SKM-1 (cell line): ENCODE results near the gene ABCC8.

Source experiments
- DNase-seq: peaks from one replicate; lab custom pipeline; 2025; ENCODE audit not compliant: unreplicated experiment; lab: John Stamatoyannopoulos, UW

ABCC8 gene

DNA sequence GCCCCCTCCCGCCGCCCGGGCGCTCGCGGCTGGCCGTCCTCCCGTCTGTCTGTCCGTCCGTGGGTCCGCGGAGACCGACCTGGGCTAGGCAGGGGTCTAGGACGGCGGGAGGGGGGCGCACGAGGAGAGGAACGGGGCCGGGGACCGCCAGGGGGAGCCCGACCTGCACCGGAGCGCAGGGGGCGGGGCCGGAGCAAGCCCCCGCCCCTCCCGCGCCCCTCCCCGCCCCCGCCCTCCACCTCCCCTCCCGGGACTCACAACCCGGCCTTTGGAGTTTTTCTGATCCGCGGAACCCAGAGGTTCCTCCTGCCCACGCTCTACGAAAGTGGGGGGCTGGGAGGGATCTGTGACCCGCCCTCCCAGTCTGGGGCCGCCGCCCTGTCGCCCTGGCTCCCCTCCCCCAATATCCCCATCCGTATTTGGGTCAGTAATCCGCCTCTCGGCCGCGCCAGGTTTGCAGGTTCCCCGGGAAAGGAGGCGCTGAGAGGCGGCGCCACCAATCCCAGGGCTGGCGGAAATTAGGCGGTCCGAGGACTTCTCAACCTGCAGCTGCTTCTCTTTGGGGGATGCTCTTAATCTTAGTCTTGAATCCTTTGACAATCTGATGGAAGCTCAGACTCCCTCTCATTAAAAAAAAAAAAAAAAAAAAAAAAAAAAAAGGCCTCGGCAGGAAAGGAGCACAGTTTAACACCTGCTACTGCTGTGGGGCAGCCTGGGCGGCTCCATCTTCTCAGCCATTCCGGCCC lies 87.3 kb downstream of the ABCC8 start:
- no peak for DNase-seq

DNA sequence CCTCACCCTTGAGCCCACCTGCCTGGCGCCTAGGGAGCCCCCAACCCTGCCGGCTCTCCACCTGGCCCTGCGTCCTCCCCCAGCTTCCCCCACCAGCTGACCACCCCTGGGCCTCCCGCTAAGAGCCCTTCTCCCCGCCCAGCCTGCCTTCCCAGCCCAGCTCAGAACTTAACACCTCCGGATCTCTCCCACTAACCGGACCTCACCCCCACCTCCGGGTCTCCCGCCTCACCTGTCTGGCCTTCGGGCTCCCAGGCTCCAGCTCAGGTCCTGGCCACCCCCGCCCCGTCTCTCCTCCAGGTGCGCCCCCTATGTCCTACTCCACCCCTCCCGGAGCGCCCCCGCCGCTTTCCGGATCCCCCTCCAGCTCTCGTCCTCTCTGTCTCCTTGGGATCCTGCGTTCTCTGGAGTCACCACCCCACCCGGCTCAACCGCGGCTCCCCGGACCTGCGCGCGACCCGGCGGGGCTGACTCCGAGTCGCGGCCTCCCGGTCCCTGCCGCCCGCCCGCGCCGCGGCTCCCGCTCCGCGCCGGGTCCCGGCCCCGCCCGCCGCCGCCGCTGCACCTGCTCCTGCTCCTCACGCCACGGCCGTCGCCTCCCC lies 87.9 kb downstream of the ABCC8 start, which contains the start of gene KCNJ11:
KCNJ11 (minus strand) TSS at position 51 of the 602 bp plus-strand sequence. CDS start 568 bp downstream, outside the sequence.
- DNase-seq: no peak

DNA sequence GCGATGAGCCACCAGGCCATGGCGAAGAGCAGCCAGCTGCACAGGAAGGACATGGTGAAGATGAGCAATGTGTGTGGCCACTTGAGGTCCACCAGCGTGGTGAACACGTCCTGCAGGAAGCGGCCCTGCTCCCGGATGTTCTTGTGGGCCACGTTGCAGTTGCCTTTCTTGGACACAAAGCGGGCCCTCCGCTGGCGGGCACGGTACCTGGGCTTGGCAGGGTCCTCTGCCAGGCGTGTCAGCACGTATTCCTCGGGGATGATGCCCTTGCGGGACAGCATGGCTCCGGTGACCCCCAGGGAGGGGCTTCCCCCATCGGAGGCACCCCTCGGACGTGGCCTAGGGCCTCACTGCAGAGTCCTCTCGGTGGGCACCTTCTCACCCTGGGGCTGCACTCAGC lies 88.8 kb downstream of the ABCC8 start:
- DNase-seq: no peak

GRCh38 chr11:17387254-17387653 lies 89.4 kb downstream of the ABCC8 start:
- no peak for DNase-seq

GRCh38 chr11:17386331-17387084 lies 90.1 kb downstream of the ABCC8 start:
- DNase-seq: peak; percentile 52

GRCh38 chr11:17385926-17386325 lies 90.7 kb downstream of the ABCC8 start:
- no peak for DNase-seq

- no peak for DNase-seq
Measured at GRCh38 chr11:17385492-17385891, 91.2 kb downstream of the ABCC8 start.

DNA sequence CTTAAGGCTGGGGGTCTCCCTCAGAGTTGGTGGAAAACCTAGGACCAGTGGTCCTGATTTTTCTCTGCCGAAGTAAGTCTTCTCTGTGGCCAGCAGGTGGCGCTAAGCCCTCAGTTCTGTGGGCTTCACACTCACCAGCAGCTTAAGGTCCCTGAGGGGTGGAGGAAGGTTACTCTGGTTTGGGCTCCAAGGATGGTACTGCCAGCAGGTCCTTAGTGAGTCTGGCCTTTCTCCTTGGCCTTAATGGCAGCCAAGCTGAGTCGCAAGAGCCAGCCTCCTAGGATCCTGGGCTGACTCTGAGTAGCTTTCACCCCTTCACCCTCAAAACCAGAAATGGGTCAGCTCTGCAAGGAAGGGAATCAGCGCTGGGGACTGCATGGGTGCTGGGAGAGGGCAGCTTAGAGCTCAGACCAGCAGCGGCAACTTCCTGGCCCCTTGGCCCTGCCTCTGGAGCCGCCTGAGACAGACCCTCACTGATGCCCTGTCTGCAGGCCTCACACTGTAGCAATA lies 92.6 kb downstream of the ABCC8 start:
- DNase-seq: peak; percentile 31

- peak; percentile 27 for DNase-seq
Measured at GRCh38 chr11:17383461-17383860, 93.2 kb downstream of the ABCC8 start.

GRCh38 chr11:17382046-17382728 lies 94.5 kb downstream of the ABCC8 start:
- no peak for DNase-seq

DNA sequence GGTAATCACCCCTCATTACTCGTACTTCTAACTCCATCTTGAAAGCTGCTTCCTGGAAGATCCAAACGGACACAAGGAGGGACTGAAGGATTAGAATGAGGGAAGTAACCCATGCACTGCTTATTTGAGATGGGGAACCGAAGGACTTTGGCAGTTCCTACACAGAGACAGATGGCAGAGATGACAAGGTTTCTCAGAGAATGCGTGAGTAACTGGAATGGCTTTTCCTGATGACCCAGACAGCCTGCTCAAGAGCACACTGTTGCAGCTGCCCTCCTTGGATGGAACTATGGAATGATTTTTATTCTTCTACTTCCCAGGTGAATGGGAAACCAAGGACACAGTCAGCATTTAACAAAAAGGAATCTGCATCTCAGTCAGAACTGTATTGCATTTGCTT lies 95.5 kb downstream of the ABCC8 start:
- DNase-seq: no peak

GRCh38 chr11:17379383-17380180 lies 97.1 kb downstream of the ABCC8 start:
- no peak for DNase-seq

DNA sequence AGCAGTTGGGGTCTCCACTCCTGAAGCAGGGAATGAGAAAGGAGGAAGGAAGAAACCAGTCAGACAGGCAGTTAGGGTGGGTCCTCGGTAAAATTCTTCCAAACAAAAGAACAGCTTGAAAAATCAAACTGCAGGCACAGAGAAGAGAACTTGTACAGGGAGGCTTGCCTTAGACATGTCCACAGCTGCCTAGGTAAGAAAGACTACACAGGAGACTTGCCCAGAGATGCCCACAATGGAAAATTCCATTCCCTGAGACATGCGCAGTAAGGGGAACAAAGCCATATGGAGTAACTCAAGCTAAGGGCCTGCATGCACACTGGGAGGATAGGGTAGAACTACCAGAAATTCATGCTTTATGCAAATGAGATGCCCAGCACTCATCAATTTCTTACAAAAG lies 98.0 kb downstream of the ABCC8 start:
- DNase-seq: no peak

DNA sequence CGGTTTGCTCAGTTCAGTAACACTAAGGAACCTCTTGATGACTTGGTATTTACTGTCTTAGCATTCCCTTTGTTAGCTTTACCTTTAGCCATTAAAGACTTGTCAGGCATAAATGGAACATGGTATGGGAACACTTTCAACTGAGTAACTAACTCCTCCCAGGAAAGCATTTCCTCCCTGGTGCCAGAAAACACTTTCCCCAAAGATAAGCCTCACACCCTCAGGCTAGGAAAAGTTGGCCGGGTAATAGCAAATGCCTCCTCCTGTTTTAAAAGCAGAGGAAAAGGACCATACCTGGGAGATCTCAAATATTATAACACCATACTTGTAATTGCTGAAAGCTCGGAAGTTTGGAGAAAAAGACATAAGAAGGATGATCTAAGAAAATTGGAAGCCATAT lies 100.2 kb downstream of the ABCC8 start:
- no peak for DNase-seq

DNA sequence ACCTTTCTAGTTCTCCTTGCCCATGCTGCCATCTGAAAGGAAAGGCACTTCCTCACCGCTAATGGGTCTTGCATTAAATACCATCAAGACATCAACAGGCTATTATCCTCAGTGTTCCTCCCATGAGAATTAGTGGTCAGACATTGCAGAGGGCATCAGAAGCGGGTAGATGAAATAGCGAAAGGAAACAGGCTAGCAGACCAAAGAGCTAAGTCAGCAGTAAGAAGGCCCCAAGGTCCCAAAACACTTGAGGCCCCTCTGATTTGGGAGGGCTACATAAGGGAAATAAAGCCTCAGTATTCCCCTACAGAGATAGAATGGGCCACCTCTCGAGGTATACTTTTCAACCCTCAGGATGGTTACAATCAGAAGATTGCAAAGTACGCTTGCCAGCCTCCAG lies 101.1 kb downstream of the ABCC8 start:
- DNase-seq: no peak

- no peak for DNase-seq
Measured at GRCh38 chr11:17371614-17372013, 105.0 kb downstream of the ABCC8 start.

DNA sequence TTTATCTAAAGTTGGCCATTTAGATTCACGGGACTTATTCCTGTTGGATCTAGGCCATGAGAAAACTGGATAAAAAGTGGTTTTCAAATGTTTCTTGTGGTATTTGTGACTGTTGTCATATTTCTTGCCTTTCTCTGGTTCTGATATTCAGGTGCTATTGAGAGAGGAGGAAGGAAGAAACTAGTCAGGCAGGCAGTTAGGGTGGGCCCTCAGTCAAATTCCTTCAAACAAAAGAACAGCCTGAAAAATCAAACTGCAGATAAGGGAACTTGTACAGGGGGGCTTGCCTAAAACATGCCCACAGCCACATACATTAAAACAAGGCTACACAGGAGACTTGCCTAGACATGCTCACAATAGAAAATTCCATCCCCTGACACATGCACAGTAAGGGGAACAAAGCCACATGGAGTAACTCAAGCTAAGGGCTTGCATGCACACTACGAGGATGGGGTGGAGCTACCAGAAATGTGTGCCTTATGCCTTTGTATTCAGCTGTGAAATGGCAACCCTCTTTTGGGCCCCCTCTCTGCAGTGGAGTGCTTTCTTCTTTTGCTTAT lies 106.9 kb downstream of the ABCC8 start:
- no peak for DNase-seq

- no peak for DNase-seq
Measured at GRCh38 chr11:17369094-17369493, 107.6 kb downstream of the ABCC8 start.

DNA sequence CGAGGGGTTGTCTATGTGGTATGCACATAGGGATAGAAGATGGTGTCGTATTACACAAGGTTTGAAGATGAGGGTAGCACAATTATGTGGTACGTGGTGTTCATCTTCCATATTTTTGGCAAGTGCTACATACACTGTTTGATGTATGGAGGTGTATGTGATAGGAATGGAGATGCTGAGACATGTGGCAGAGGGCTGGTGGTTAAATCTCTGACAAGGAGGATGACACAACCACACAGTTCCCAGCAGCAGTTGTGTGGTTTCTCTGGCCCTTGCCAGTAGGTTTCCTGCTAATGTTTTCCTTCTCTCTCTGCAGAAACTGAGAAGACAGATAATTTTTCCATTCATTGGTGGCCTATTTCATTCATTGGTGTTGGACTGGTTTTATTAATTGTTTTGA lies 108.1 kb downstream of the ABCC8 start:
- no peak for DNase-seq

- DNase-seq: no peak
Measured at GRCh38 chr11:17366495-17366894, 110.2 kb downstream of the ABCC8 start.
